GM21723 (cell line): ENCODE measurements around the gene GPD2.

Experiments used
- ATAC-seq: cut with Tn5 transposase; IDR thresholded peaks from one replicate; pipeline ENCODE4 v1.9.1; 2021; ENCODE audit warnings: mild to moderate bottlenecking, moderate library complexity; ENCODE audit not compliant: unreplicated experiment

The GPD2 gene

GRCh38 chr2:156435718-156436496 is at the start of gene GPD2:
Gene GPD2 (plus strand): TSS chr2:156436379. CDS start chr2:156476106, 39,727 bp downstream.
- peak; percentile 57 for ATAC-seq

GRCh38 chr2:156394033-156394741 is 42.0 kb upstream of the GPD2 start:
- ATAC-seq: no peak

DNA sequence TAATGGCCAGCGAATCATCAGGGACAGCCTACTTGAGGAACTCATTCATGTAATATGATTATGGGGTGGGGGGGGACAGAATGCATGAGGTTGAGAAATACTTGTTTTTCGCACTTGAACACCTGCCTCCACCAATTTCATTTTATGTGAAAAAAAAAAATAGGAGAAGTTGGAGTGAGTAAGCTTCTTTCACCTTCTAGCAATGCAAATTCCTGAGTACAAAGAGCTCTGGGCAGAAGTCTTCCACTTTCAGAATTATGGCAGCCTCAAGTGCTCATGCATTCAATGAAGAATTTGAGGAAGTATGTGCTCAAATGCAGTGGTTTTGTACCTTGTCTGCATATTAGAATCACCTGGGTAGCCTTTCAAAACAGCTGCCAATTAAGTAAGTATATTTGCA is 40.1 kb upstream of the GPD2 start:
- ATAC-seq: peak; percentile 28

DNA sequence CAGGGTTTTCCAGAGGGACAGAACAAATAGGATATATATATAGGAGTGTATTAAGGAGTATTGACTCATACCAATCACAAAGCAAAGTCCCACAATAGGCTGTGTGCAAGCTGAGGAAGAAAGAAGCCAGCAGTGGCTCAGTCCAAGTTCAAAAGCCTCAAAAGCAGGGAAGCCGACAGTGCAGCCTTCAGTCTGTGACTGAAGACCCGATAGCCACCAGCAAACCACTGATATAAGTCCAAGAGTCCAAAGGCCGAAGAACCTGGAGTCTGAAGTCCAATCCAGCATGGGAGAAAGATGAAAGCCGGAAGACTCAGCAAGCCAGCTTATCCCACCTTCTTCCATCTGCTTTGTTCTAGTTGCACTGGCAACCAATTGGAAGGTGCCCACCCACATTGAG is 39.0 kb upstream of the GPD2 start:
- ATAC-seq: no peak

- no peak for ATAC-seq
These were observed 38.0 kb upstream of the GPD2 start for GRCh38 chr2:156398176-156398575.

DNA sequence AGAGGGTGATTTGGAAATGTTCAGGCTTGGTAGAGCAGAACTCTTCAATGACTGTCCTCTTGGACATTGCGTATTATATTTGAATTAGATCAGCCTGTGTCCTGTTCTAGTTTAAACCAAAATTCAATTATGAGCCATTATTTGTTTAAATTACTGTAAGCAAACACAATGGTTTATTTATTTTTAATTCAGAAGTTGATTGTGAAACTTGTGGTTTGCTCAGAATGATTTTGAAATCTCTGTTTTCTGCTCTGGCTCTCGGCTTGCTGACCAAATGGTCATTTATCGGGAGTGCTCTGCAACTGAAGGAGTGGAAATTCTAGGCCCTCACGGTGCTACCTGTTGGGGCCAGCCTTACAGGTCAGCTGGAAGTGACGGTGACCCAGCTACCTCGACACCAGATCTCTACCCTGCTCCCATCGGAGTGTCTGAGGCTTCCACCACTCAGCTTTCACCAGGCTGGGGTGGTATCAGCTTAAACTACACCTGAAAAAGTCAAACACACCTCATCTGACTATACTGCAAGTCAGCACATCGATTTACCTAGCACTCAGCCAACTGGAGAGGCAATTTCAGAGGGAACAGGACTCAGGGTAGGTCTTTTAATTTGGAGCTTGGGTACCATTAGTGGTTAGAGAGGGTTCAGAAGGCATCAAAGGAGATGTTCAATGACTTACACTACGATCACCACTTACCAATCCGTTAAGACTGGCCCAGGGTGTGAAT is 36.8 kb upstream of the GPD2 start:
- ATAC-seq: peak; percentile 1

DNA sequence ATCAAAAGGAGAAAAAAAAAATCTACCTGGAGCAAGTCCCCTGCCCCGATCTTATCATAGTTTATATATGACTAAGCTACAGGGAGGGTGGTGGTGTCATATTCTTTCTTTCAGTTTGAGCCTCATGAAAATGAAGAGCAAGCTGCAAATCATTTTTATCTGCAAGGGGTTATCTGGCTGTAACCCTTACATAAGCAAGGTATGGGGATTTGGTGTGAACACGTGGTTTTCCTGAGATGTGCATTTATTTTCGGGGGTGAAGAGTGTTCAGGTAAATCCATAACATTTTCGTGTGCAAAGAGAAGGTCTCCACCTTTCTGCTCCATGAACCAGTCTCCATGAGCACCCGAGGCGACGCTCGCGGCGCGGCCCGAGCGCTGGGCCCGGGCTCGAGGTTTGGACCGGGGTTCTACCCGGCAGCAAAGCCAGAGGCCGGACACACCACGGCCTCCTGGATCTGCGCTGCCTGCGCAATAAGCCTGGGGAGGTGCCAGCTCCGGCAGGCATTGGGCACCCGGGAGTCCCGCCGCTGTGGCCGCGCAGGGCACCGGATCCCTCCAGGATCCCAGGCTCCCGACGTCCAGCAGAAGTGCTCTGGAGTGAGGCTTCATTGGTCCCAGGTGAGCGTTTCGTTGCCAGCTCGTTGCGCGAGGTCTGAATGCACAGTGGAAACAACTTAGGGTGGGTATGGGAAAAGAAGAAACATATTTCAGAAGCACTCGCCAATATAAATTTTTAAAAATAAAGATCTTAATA is 36.1 kb upstream of the GPD2 start:
- ATAC-seq: peak; percentile 51

DNA sequence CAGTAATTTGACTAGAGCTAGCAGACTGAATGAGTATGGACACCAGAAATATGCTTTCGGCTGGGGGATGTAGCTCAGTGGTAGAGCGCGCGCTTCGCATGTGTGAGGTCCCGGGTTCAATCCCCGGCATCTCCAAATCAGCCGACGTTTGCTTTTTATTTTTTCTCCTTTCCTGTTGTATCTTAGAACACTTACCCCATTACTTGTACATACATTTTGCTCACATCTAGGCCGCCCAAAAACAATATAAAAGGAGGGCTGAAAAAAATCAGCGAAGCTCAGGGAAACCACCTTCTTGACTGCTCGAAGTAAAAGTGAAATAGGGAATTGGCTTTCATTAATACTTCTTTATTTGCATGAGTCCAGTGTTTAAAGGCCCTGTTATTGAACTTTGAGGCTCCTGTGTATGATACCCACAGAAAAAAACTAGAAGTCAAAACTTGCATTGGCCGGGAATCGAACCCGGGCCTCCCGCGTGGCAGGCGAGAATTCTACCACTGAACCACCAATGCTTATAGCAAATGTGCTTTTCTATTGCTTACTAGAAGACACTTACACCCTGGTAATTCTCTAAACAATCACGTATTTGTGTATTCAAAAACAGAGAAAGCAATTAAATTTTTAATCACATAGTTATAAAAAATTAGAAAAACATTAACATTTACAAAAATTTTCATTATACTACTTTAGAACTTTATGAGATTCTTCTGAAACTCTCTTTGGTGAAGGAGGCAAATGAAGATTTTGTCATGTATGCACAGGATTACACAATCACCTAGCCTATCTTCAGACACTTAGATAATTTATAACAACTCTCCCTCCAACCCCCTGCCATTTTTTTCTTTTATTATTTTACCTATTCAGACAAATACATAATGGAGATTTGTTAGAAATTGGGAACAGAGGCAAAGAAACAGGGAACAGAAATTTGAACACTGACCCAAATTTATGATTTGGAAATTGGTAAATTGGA is 35.2 kb upstream of the GPD2 start:
- ATAC-seq: peak; percentile 66

DNA sequence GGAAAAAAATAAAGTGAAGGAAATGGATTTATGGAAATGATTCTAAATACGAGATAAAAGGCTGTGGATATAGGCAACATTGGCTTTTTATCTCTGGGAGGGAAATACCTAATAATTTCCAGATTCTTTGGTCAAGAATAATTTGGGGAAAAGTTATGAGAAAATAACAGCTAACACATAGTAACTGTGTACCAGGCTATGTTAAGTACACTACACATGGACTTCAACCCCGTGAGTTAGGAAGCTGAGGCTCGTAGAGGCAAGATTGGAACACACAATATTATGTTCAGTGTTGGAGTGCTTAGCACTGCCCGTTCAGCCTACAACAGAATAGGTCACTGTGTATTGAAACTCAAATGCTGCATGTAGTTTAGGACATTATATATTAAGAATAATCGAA is 34.3 kb upstream of the GPD2 start:
- ATAC-seq: no peak

DNA sequence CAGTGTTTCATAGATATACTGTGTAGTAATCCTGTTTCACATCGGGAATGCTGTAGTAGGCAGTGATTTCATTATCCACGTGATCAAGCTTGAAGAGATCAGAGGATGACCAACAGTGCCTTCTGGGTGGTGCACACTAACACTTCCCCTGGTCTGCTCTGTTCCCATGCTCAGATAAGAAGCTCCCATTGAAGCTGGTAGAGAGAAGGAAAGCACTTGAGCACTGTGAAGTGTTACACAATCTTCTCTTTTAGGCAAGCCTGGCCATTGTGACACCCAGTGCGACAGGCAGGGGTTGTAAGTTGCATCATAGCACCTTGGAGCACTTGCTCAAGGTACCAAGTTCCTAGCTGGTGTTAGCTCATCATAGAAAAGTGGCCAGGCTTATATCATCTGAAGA is 30.6 kb upstream of the GPD2 start:
- ATAC-seq: no peak

- no peak for ATAC-seq
These were observed 24.3 kb upstream of the GPD2 start for GRCh38 chr2:156411835-156412234.

DNA sequence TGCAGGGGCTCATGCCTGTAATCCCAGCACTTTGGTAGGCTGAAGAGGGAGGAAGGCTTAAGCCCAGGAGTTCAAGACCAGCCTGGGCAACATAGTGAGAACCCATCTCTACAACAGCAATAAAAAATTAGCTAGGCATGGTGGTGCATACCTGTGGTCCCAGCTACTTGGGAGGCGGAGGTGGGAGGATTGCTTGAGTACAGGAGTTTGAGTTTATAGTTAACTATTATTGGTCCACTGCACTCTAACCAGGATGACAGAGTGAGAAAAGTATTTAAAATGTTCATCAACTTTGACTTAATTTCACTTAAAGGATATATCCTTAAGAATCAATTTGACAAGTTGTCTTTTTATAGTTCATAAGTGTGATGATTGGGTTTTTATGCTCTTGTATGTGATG is 14.3 kb upstream of the GPD2 start:
- ATAC-seq: no peak

DNA sequence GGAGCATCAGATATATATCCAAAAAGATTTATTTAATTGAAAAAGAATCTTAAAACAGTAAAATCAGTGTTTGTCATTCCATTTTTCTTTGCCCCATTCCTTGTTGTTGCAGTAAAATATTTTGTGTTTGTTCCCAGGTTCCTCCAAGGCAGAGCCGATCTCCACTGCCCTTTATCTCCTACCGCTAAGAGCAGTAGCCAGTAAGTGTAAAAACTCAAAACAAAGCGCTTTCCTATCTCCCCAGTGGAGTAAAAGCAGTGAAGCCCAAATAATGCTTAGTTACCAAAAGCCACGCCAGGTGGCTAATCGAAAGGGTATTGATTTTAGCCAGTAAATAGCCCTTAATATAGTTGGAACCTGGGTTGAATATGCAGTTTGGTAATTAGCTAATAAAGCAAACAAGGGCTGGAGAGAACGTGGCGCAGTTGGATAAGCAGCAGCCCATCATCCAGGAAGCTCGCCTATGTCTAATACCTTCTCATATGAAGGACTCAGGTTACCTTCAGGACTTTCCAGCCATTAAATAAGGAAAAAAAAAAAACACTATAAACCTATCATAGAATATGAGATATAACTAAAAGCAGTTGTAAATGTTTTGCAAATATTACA is 12.4 kb upstream of the GPD2 start:
- no peak for ATAC-seq

- ATAC-seq: no peak
These were observed 9.1 kb upstream of the GPD2 start for GRCh38 chr2:156427074-156427473.

DNA sequence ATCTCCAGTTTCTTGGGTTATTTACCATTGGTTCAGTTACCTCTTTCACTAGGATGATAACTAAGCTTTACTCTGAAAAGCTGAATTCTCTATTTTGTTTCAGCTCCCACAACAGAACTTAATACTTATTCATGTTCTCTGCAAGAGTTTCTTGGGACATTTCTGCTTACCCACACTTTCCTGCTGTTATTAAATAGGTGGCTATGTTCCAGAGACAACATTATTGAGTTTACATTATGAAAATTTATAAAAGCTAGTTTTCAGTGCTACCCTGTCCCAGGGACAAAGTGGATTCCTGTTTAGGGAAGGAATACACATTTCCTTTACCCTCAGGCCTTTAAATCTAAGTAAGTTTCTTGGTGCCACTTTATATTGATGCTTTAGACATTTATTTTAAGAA is 7.0 kb upstream of the GPD2 start:
- ATAC-seq: no peak

GRCh38 chr2:156430236-156430979 is 5.8 kb upstream of the GPD2 start:
- ATAC-seq: peak; percentile 30

DNA sequence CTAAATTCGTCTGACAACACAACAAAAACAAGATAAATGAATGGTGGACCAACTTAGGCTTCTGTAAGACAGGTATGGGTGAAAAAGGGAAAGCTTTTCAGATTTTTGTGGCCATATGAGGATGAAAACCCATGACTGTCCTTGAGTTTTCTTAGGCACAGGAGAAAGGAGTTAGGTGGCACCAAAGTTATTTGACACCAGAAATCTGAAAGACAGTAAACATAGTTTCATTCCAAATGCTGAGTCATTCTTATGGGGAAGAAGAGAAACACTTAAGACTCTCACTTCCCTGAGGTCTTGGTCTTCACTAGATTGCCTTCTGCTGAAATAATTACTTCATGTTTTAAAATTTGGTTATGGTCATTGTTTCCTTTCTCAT is 5.2 kb upstream of the GPD2 start:
- ATAC-seq: peak; percentile 75

GRCh38 chr2:156434461-156435291 is 1.5 kb upstream of the GPD2 start:
- ATAC-seq: no peak
